ENCODE measurements around the gene NKD2. TPM values are rescaled to one million over a fixed set of nuclear protein-coding genes. Genes with fewer than 3 reads are reported as not detected.

The NKD2 gene
- polyA plus RNA-seq, 1 donor (not counting 4 experiments of a cell fraction or from before 2014, with no cell fraction given): not detected

DNA sequence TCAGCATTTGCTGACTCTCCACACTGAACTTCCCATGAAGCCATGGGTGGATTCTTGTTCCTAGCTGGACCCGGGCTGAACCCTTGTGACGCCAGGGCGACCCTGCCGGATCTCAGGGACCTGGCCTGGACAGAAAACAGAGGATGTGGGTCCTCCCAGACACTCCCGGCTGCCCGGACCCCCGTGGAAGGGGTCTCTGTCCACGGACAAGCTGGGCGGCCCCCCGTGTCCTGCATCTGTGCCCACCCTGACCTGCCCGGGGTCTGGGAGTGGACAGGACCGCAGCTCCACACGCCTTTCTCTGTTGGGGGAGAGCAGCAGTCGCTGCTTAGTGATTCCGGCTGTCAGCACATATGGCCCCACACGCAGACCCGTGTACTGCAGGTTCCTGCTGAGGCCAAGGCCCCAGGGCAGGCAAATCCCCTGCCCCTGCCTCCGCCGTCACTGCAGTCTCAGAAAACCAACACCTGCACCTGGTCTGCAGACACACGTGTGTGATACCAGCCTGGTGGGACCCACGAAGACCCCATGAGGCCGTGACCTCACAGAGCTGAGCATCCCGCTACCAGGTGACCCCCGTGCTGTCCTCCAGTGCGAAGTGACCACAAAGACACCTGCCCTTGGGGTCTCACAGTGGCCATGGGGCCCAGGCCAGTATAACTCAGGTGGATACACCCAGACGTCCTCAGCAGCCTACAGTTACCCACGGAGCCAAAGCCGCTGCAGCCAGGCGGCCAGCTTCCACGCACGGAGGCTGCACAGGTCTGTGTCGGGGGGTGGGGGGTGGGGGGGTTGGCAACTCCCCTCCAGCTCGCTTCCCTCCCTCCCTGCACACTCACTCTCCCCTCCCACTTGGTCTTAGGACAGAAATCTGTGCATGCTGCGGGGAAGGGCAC is 50.6 kb downstream of the NKD2 start:
- Histone ChIP-seq H3K4me1 (ENCODE audit: control insufficient read depth, extremely low read depth, insufficient read depth, low read length) (no peaks in the 10 kb centered on the region), H3K79me2 (ENCODE audit: control insufficient read depth, insufficient read depth, low read length) (no peaks in the 10 kb centered on the region), H3K9ac (ENCODE audit: control insufficient read depth, extremely low read depth, insufficient read depth, low read length) (no peak overlapping the region), H3K36me3 (ENCODE audit: control insufficient read depth in 2 of 2, extremely low read depth in 1 of 2, insufficient read depth in 2 of 2, low read length in 2 of 2) (peaks cover 0 to 2% of the 10 kb centered on the region in 2 experiments), H3K27me3 (ENCODE audit: control insufficient read depth, extremely low read depth, insufficient read depth, low read length) (no peaks in the 10 kb centered on the region), H3K4me3 (ENCODE audit: control insufficient read depth in 2 of 3, extremely low read depth in 1 of 3, insufficient read depth in 2 of 3, low read depth in 1 of 3, low read length in 3 of 3) (no peak overlapping the region), H4K20me1 (ENCODE audit: control insufficient read depth, extremely low read depth, insufficient read depth, low read length) (no peaks in the 10 kb centered on the region), H3K9me1 (ENCODE audit: control insufficient read depth, extremely low read depth, insufficient read depth, low read length) (no peaks in the 10 kb centered on the region), H3K27ac (ENCODE audit: control insufficient read depth, insufficient read depth, low read length) (no peak overlapping the region), H2AFZ (ENCODE audit: control insufficient read depth, low read length) (no peak overlapping the region), H3K9me3 (ENCODE audit: control insufficient read depth, low read depth, low read length) (no peaks in the 10 kb centered on the region), H3K4me2 (ENCODE audit: control insufficient read depth, extremely low read depth, insufficient read depth, low read depth, low read length) (no peak overlapping the region)
- dilution Hi-C loops (cut with MboI; ENCODE audit: extremely low pct_ligation_motif_present, low sequenced_read_pairs): no loop called here
- no peak for FAIRE-seq
- TF ChIP-seq, protein P1, sequence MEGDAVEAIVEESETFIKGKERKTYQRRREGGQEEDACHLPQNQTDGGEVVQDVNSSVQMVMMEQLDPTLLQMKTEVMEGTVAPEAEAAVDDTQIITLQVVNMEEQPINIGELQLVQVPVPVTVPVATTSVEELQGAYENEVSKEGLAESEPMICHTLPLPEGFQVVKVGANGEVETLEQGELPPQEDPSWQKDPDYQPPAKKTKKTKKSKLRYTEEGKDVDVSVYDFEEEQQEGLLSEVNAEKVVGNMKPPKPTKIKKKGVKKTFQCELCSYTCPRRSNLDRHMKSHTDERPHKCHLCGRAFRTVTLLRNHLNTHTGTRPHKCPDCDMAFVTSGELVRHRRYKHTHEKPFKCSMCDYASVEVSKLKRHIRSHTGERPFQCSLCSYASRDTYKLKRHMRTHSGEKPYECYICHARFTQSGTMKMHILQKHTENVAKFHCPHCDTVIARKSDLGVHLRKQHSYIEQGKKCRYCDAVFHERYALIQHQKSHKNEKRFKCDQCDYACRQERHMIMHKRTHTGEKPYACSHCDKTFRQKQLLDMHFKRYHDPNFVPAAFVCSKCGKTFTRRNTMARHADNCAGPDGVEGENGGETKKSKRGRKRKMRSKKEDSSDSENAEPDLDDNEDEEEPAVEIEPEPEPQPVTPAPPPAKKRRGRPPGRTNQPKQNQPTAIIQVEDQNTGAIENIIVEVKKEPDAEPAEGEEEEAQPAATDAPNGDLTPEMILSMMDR (optimal IDR thresholded peaks at IDR 0.05 in 1 of 3, IDR thresholded peaks at IDR 0.05 in 1 of 3, conservative IDR thresholded peaks at IDR 0.05 in 1 of 3; ENCODE audit: extremely low read depth in 1 of 3, insufficient read depth in 2 of 3, low read length in 3 of 3): no peak
- TF ChIP-seq EZH2 (IDR thresholded peaks at IDR 0.05; ENCODE audit: low read length): no peak
- no peak for DNase-seq (ENCODE audit: low read depth, low spot score)

DNA sequence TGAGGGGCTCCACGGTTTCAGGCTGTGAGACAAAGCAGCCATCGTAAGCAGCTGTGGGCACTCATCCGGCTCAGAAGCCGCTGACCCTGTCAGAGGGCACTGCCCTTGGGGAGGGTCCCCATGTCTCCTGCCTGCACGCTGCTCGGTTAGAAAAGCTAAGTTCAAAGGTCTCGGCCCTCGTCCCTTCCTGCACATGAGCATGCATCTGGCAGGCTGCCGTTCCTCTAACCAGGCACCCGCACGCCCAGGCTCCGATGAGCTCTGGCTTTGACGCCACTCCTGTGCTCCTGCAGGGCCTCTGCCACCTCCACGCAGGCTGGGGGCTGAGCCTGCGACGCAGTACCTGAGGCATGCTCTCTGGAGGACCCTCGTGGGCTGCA is 51.3 kb downstream of the NKD2 start:
- Histone ChIP-seq H3K79me2 (ENCODE audit: control insufficient read depth, insufficient read depth, low read length) (no peaks in the 10 kb centered on the region), H3K9me1 (ENCODE audit: control insufficient read depth, extremely low read depth, insufficient read depth, low read length) (no peaks in the 10 kb centered on the region), H4K20me1 (ENCODE audit: control insufficient read depth, extremely low read depth, insufficient read depth, low read length) (no peaks in the 10 kb centered on the region), H3K9ac (ENCODE audit: control insufficient read depth, extremely low read depth, insufficient read depth, low read length) (no peak overlapping the region), H2AFZ (ENCODE audit: control insufficient read depth, low read length) (no peak overlapping the region), H3K9me3 (ENCODE audit: control insufficient read depth, low read depth, low read length) (no peaks in the 10 kb centered on the region), H3K4me2 (ENCODE audit: control insufficient read depth, extremely low read depth, insufficient read depth, low read depth, low read length) (no peak overlapping the region), H3K36me3 (ENCODE audit: control insufficient read depth in 2 of 2, extremely low read depth in 1 of 2, insufficient read depth in 2 of 2, low read length in 2 of 2) (peaks cover 0 to 2% of the 10 kb centered on the region in 2 experiments), H3K4me1 (ENCODE audit: control insufficient read depth, extremely low read depth, insufficient read depth, low read length) (no peaks in the 10 kb centered on the region), H3K4me3 (ENCODE audit: control insufficient read depth in 2 of 3, extremely low read depth in 1 of 3, insufficient read depth in 2 of 3, low read depth in 1 of 3, low read length in 3 of 3) (no peak overlapping the region), H3K27me3 (ENCODE audit: control insufficient read depth, extremely low read depth, insufficient read depth, low read length) (no peaks in the 10 kb centered on the region), H3K27ac (ENCODE audit: control insufficient read depth, insufficient read depth, low read length) (no peak overlapping the region)
- DNase-seq (ENCODE audit: low read depth, low spot score) (no peak), FAIRE-seq (no peak)
- TF ChIP-seq, protein P1 (optimal IDR thresholded peaks at IDR 0.05 in 1 of 3, IDR thresholded peaks at IDR 0.05 in 1 of 3, conservative IDR thresholded peaks at IDR 0.05 in 1 of 3; ENCODE audit: extremely low read depth in 1 of 3, insufficient read depth in 2 of 3, low read length in 3 of 3): no peak
- no peak for TF ChIP-seq EZH2 (IDR thresholded peaks at IDR 0.05; ENCODE audit: low read length)
- dilution Hi-C loops (cut with MboI; ENCODE audit: extremely low pct_ligation_motif_present, low sequenced_read_pairs): no loop called here
